GM23338 (cell line): ENCODE measurements around the gene ADGRD1. TPM values are rescaled to one million over a fixed set of nuclear protein-coding genes. Genes with fewer than 3 reads are reported as not detected.

Source experiments
- ATAC-seq: fragments of 200-7000 bp; cut with Tn5 transposase; 3 replicates; pipeline ENCODE4 v1.9.1; 2020
- DNase-seq: peaks from one replicate; pipeline ENCODE4 v3.0.0-alpha.2; 2015; ENCODE audit warnings: low spot score
- H2AFZ ChIP-seq: fragments of 200-600 bp; sonication (generic); 2 replicates; pipeline ENCODE4 v1.8.0; 2016; ENCODE audit warnings: antibody characterized with exemption, mild to moderate bottlenecking, moderate library complexity
- H3F3A ChIP-seq: fragments of 200-600 bp; sonication (generic); replicated peaks from 2 replicates; pipeline ENCODE4 v1.8.0; 2017; ENCODE audit warnings: antibody characterized with exemption, mixed run types, low read depth
- H3K27ac ChIP-seq: fragments of 200-600 bp; sonication (generic); 2 replicates; pipeline ENCODE4 v1.6.1; 2016; ENCODE audit warnings: low read depth
- H3K27me3 ChIP-seq: fragments of 200-600 bp; sonication (generic); 2 replicates; pipeline ENCODE4 v1.8.0; 2016; ENCODE audit warnings: mild to moderate bottlenecking, mixed run types, moderate library complexity; ENCODE audit not compliant: insufficient read depth
- H3K36me3 ChIP-seq: fragments of 200-600 bp; sonication (generic); 2 replicates; pipeline ENCODE4 v1.8.0; 2016; ENCODE audit warnings: mild to moderate bottlenecking; ENCODE audit not compliant: insufficient read depth
- H3K4me1 ChIP-seq: fragments of 200-600 bp; sonication (generic); 2 replicates; pipeline ENCODE4 v1.8.0; 2016; ENCODE audit warnings: mild to moderate bottlenecking, moderate library complexity; ENCODE audit not compliant: insufficient read depth
- H3K4me2 ChIP-seq: fragments of 200-600 bp; sonication (generic); 2 replicates; pipeline ENCODE4 v1.7.1; 2017; ENCODE audit warnings: mixed run types
- H3K4me3 ChIP-seq: fragments of 200-600 bp; sonication (generic); 2 replicates; pipeline ENCODE4 v1.6.1; 2016; ENCODE audit warnings: mixed run types
- H3K79me2 ChIP-seq: fragments of 200-600 bp; sonication (generic); replicated peaks from 2 replicates; pipeline ENCODE4 v1.8.0; 2017; ENCODE audit warnings: mild to moderate bottlenecking; ENCODE audit not compliant: insufficient read depth
- H3K9me2 ChIP-seq: fragments of 200-600 bp; sonication (generic); 2 replicates; pipeline ENCODE4 v1.8.0; 2017; ENCODE audit not compliant: insufficient read depth
- H4K20me1 ChIP-seq: fragments of 200-600 bp; sonication (generic); replicated peaks from 2 replicates; pipeline ENCODE4 v1.8.0; 2017; ENCODE audit warnings: mild to moderate bottlenecking; ENCODE audit not compliant: insufficient read depth
- H3K27ac Mint-ChIP-seq: 2 replicates; pipeline ENCODE4 v1.8.0; 2020; ENCODE audit warnings: inconsistent platforms, mild to moderate bottlenecking, moderate library complexity, mixed read lengths
- H3K27me3 Mint-ChIP-seq: 3 replicates; pipeline ENCODE4 v1.8.0; 2022; ENCODE audit warnings: low read depth, mild to moderate bottlenecking, moderate library complexity, mixed read lengths, inconsistent platforms; ENCODE audit not compliant: insufficient read depth, poor library complexity
- H3K36me3 Mint-ChIP-seq: 3 replicates; pipeline ENCODE4 v1.8.0; 2021; ENCODE audit warnings: low read depth, mild to moderate bottlenecking, inconsistent platforms, moderate library complexity, mixed read lengths
- H3K4me1 Mint-ChIP-seq: 3 replicates; pipeline ENCODE4 v1.8.0; 2020; ENCODE audit warnings: mild to moderate bottlenecking, inconsistent platforms, mixed read lengths
- H3K4me3 Mint-ChIP-seq: 3 replicates; pipeline ENCODE4 v1.8.0; 2021; ENCODE audit warnings: moderate library complexity, mild to moderate bottlenecking, inconsistent platforms, mixed read lengths
- H3K9me3 Mint-ChIP-seq: 3 replicates; pipeline ENCODE4 v1.8.0; 2020; ENCODE audit warnings: moderate library complexity, mild to moderate bottlenecking, inconsistent platforms, mixed read lengths
- CREB1 ChIP-seq: fragments of 250-450 bp; sonication (Bioruptor Pico); IDR thresholded peaks from 2 replicates; pipeline ENCODE4 v1.5.0; 2020; ENCODE audit warnings: low read depth, mild to moderate bottlenecking, moderate library complexity
- CTCF ChIP-seq, 2 experiments: fragments of 200-600 bp in 1 of 2; sonication (generic) in 1 of 2; conservative IDR thresholded peaks; 2 replicates each; pipeline versions ENCODE4 v1.5.1 to v1.6.1; 2016 to 2017; ENCODE audit warnings: antibody characterized with exemption in 2 of 2, low read depth in 2 of 2, mild to moderate bottlenecking in 2 of 2, moderate library complexity in 1 of 2
- ETS1 ChIP-seq: IDR thresholded peaks from 2 replicates; pipeline ENCODE4 v1.6.1; 2016; ENCODE audit warnings: antibody characterized with exemption
- EZH2 ChIP-seq: fragments of 200-600 bp; sonication (generic); IDR thresholded peaks from one replicate; pipeline ENCODE4 v1.8.0; 2017; ENCODE audit warnings: antibody characterized with exemption, mild to moderate bottlenecking, low read depth; ENCODE audit not compliant: unreplicated experiment
- EZH2phosphoT487 ChIP-seq: fragments of 200-600 bp; sonication (generic); IDR thresholded peaks from one replicate; pipeline ENCODE4 v1.8.1; 2018; ENCODE audit warnings: antibody characterized with exemption; ENCODE audit not compliant: unreplicated experiment
- JUNB ChIP-seq: IDR thresholded peaks from one replicate; pipeline ENCODE4 v1.6.1; 2016; ENCODE audit warnings: antibody characterized with exemption; ENCODE audit not compliant: unreplicated experiment
- NANOG ChIP-seq: IDR thresholded peaks from 2 replicates; pipeline ENCODE4 v1.6.1; 2016; ENCODE audit warnings: antibody characterized with exemption, borderline replicate concordance
- POLR2AphosphoS5 ChIP-seq: IDR thresholded peaks from 2 replicates; pipeline ENCODE4 v1.6.1; 2016; ENCODE audit warnings: antibody characterized with exemption, low read depth
- REST ChIP-seq: IDR thresholded peaks from one replicate; pipeline ENCODE4 v1.6.1; 2018; ENCODE audit warnings: antibody characterized with exemption; ENCODE audit not compliant: unreplicated experiment
- STAT1 ChIP-seq: IDR thresholded peaks from one replicate; pipeline ENCODE4 v1.6.1; 2016; ENCODE audit warnings: antibody characterized with exemption; ENCODE audit not compliant: unreplicated experiment
- ZNF114 ChIP-seq: fragments of 250-450 bp; sonication (Bioruptor Pico); IDR thresholded peaks from 2 replicates; pipeline ENCODE4 v1.5.0; 2020; ENCODE audit warnings: mild to moderate bottlenecking, moderate library complexity
- ZNF331 ChIP-seq: fragments of 250-450 bp; sonication (Bioruptor Pico); IDR thresholded peaks from 2 replicates; pipeline ENCODE4 v1.5.0; 2020; ENCODE audit warnings: low read depth, mild to moderate bottlenecking, moderate library complexity
- polyA plus RNA-seq: library from polyadenylated mRNA; unstranded; fragments of >200 nt; fragmentation: Nextera tagmentation; extraction: Ambion mirVana; gene quantifications from 2 replicates; pipeline ENCODE4 v1.2.1, GENCODE V29; 2016
- total RNA-seq: library from RNA; depleted of rRNA; stranded (reverse); fragments of >200 nt; shearing (Covaris generic); gene quantifications from 2 replicates; pipeline ENCODE4 v1.2.3, GENCODE V29; 2014

Gene ADGRD1
- total and polyA plus RNA-seq, 2 experiments from 2014 or later, result 1.4 TPM; not detected in 1

- no peaks in the 10 kb centered on the region for H3F3A ChIP-seq
- Mint-ChIP-seq H3K9me3 (0 out of 3 replicates have a peak, but pooled peaks cover 3% of the 10 kb centered on the region), H3K36me3 (no peaks in the 10 kb centered on the region), H3K27ac (no peak overlapping the region), H3K4me1 (no peaks in the 10 kb centered on the region; the same call in 2 of the 3 replicates), H3K27me3 (peaks cover 2% of the 10 kb centered on the region), H3K4me3 (no peak overlapping the region)
- no peak for TF ChIP-seq CREB1 (CRISPR knock-in tag)
- no peak for TF ChIP-seq POLR2AphosphoS5
- no peak for TF ChIP-seq EZH2phosphoT487
- TF ChIP-seq ETS1, result no peak
- no peak for TF ChIP-seq ZNF331 (CRISPR knock-in tag)
- no peak for TF ChIP-seq EZH2
- TF ChIP-seq REST, result no peak
- no peak for TF ChIP-seq NANOG
- TF ChIP-seq ZNF114 (CRISPR knock-in tag), result no peak
- H3K27me3 ChIP-seq, result no peaks in the 10 kb centered on the region
- no peaks in the 10 kb centered on the region for H4K20me1 ChIP-seq
- no peaks in the 10 kb centered on the region for H3K79me2 ChIP-seq
- no peaks in the 10 kb centered on the region; the same call in 1 of the 2 replicates for H3K9me2 ChIP-seq
- no peak overlapping the region for H3K4me2 ChIP-seq
- no peaks in the 10 kb centered on the region for H3K4me1 ChIP-seq
- DNase-seq, result no peak
- no peak for ATAC-seq
- no peak overlapping the region for H3K4me3 ChIP-seq
- H2AFZ ChIP-seq, result no peak overlapping the region
- H3K27ac ChIP-seq, result no peak overlapping the region
- H3K36me3 ChIP-seq, result no peaks in the 10 kb centered on the region
Measured at GRCh38 chr12:131131077-131131807, 177.5 kb downstream of the ADGRD1 start.

GRCh38 chr12:131131808-131132117, 178.1 kb downstream of the ADGRD1 start:
- H3K4me1 ChIP-seq, result no peaks in the 10 kb centered on the region
- H3K27me3 ChIP-seq, result no peaks in the 10 kb centered on the region
- Mint-ChIP-seq H3K4me1 (no peaks in the 10 kb centered on the region; the same call in 2 of the 3 replicates), H3K4me3 (peak overlapping the region; percentile 45; the same call in 2 of the 3 replicates), H3K36me3 (no peaks in the 10 kb centered on the region), H3K9me3 (0 out of 3 replicates have a peak, but pooled peaks cover 3% of the 10 kb centered on the region), H3K27ac (no peak overlapping the region), H3K27me3 (peaks cover 2% of the 10 kb centered on the region)
- no peak overlapping the region for H3K4me3 ChIP-seq
- no peaks in the 10 kb centered on the region for H4K20me1 ChIP-seq
- H3K9me2 ChIP-seq, result no peaks in the 10 kb centered on the region; the same call in 1 of the 2 replicates
- H3K79me2 ChIP-seq, result no peaks in the 10 kb centered on the region
- H3K27ac ChIP-seq, result no peak overlapping the region
- no peaks in the 10 kb centered on the region for H3F3A ChIP-seq
- no peak overlapping the region for H3K4me2 ChIP-seq
- ATAC-seq, result no peak
- H3K36me3 ChIP-seq, result no peaks in the 10 kb centered on the region
- DNase-seq, result no peak
- H2AFZ ChIP-seq, result 0 out of 2 replicates have a peak overlapping the region, but pooled peaks have one; percentile 86
- TF ChIP-seq ZNF331 (CRISPR knock-in tag), result no peak
- no peak for TF ChIP-seq EZH2
- no peak for TF ChIP-seq JUNB
- TF ChIP-seq CTCF (conservative IDR thresholded peaks at IDR 0.05; ENCODE audit: low read depth in 2 of 2), result no peak
- no peak for TF ChIP-seq POLR2AphosphoS5
- no peak for TF ChIP-seq ZNF114 (CRISPR knock-in tag)
- no peak for TF ChIP-seq REST
- TF ChIP-seq NANOG, result no peak
- TF ChIP-seq STAT1, result no peak
